ENCODE data around the gene ERI3. TPM values are rescaled to one million over a fixed set of nuclear protein-coding genes. Genes with fewer than 3 reads are reported as not detected.

The ERI3 gene
- total and polyA plus RNA-seq, 9 of the 15 experiments (the other 6 are each of a cell fraction or from before 2014, with no cell fraction given) = 47.8 to 93.4 (median 67.2) TPM

DNA sequence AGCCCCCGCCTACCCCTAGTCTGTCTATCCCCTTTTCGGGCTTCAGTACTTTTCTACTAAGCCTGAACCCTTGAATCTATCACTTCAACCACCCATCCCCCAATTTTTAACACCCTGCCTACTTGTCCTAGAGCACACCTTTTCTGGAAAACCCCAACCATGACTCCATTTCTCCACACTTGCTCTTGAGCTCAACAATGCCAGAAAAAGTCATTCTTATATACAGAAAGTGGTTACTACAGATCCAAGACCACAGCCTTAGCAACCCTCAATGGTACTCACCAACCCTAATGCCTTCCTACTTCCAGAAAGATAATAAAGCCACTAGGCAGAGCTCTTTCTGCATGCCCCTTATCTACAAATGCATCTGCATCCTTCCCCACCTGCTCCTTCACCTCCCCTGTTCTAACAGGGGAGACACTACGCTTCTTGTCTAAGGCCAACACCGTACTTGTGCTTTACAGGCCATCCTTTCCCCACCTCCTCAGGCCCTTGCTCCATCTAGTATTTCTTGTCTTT, 100.6 kb downstream of the ERI3 start:
- ATAC-seq (no peak), FAIRE-seq (no peak), DNase-seq (ENCODE audit: extremely low read depth in 1 of 4, low spot score in 3 of 4) (no peak)
- TF ChIP-seq SAFB (IDR thresholded peaks at IDR 0.05; ENCODE audit: borderline replicate concordance, low read depth, low read length) (no peak), HCFC1 (IDR thresholded peaks at IDR 0.05; ENCODE audit: low read depth, low read length) (no peak), CAMTA2 (CRISPR knock-in tag; conservative IDR thresholded peaks at IDR 0.05) (no peak), PURB (CRISPR knock-in tag; IDR thresholded peaks at IDR 0.05; ENCODE audit: low read depth) (no peak), POLR2B (IDR thresholded peaks at IDR 0.05; ENCODE audit: low read depth, partially characterized antibody) (no peak), HNRNPH1 (optimal IDR thresholded peaks at IDR 0.05; ENCODE audit: low read depth, low read length) (no peak)
- BruUV-seq (replicated peaks) = no TSS peak
- H3K9me1 ChIP-seq (ENCODE audit: control insufficient read depth, insufficient read depth, low read length) = no peaks in the 10 kb centered on the region
- H2AFZ ChIP-seq (ENCODE audit: low read depth, low read length) = no peak overlapping the region
- intact Hi-C loops (cut with micrococcal nuclease) (no loop called here), in situ Hi-C loops (cut with MboI) (no loop called here)
- H3K27me3 ChIP-seq (ENCODE audit: control insufficient read depth in 2 of 2, insufficient read depth in 2 of 2, low read length in 2 of 2) = no peaks in the 10 kb centered on the region
- H3K4me2 ChIP-seq (ENCODE audit: insufficient read depth, low read length) = no peak overlapping the region
- no peaks in the 10 kb centered on the region for H3K9me3 ChIP-seq (replicated peaks; ENCODE audit: control insufficient read depth, insufficient read depth, low read depth, low read length)
- peaks cover 0 to 17% of the 10 kb centered on the region in 2 experiments; a peak in 2 of 5 replicates for H3K4me1 ChIP-seq (replicated peaks in 1 of 2; ENCODE audit: control insufficient read depth in 2 of 2, insufficient read depth in 2 of 2, low read length in 2 of 2)
- CTCF ChIA-PET (ENCODE audit: low intra/inter-chr PET ratio) = no interaction called here
- H3K9ac ChIP-seq (ENCODE audit: insufficient read depth in 1 of 2, low read depth in 2 of 2, low read length in 2 of 2) = no peak overlapping the region
- no peak overlapping the region for H3K27ac ChIP-seq (ENCODE audit: extremely low read depth, low read depth, low read length)
- POLR2A ChIA-PET = interaction anchor here (0.6 to 1.4 kb wide), 5 partner anchors 12 to 1004 kb away, joined by 3 to 6 read pairs (median 3); no protein-coding TSS in a partner anchor
- H3K4me3 ChIP-seq = no peak overlapping the region
- WGBS (ENCODE audit: insufficient coverage, low coverage, missing lambda C conversion rate) = 72% methylated on average over 4 of the region's 4 CpGs
- peaks cover 12% of the 10 kb centered on the region; the same call in 1 of the 2 replicates for H4K20me1 ChIP-seq (replicated peaks; ENCODE audit: control insufficient read depth, insufficient read depth, low read length)
- H3K79me2 ChIP-seq (ENCODE audit: control insufficient read depth, insufficient read depth, low read length) = no peaks in the 10 kb centered on the region
- peaks cover 6% of the 10 kb centered on the region; the same call in 2 of the 3 replicates for H3K36me3 ChIP-seq (ENCODE audit: control insufficient read depth, insufficient read depth, low read length)
